Activated naive CD8-positive, alpha-beta T cell treated with anti-CD3 and anti-CD28 coated beads, Interleukin-2, amount 10 ng/mL, durations not matched to agents 7 days and 5 days (primary cell): Measurements from ENCODE around the gene LRRC17. TPM values are rescaled to one million over a fixed set of nuclear protein-coding genes. Genes with fewer than 3 reads are reported as not detected.

Experiments
- ATAC-seq: fragments of 150-1000 bp; cut with Tn5 transposase; one replicate; pipeline ENCODE4 v1.10.0; 2021; ENCODE audit warnings: low read depth, moderate library complexity
- POLR2A ChIA-PET: fragments of 350-600 bp; sonication (Branson Sonifier 250); formaldehyde crosslinking; loops from one replicate; lab custom pipeline; 2021; ENCODE audit warnings: antibody characterized with exemption; lab: Charles Lee
- DNase-seq: peaks from one replicate; pipeline ENCODE4 v3.0.0; 2021
- H3K27ac Mint-ChIP-seq: one replicate; pipeline ENCODE4 v1.8.0; 2022; ENCODE audit warnings: mild to moderate bottlenecking, mixed read lengths
- H3K27me3 Mint-ChIP-seq: one replicate; pipeline ENCODE4 v1.8.0; 2022; ENCODE audit warnings: mild to moderate bottlenecking, moderate library complexity, mixed read lengths
- H3K36me3 Mint-ChIP-seq: one replicate; pipeline ENCODE4 v1.8.0; 2021; ENCODE audit warnings: mild to moderate bottlenecking, mixed read lengths
- H3K4me1 Mint-ChIP-seq: one replicate; pipeline ENCODE4 v1.8.0; 2021; ENCODE audit warnings: mixed read lengths
- H3K4me3 Mint-ChIP-seq: one replicate; pipeline ENCODE4 v1.8.0; 2022; ENCODE audit warnings: mild to moderate bottlenecking, moderate library complexity, mixed read lengths
- H3K9me3 Mint-ChIP-seq: one replicate; pipeline ENCODE4 v1.8.0; 2021; ENCODE audit warnings: mixed read lengths
- total RNA-seq, 2 experiments: library from RNA; stranded (reverse); gene quantifications; one replicate each; pipeline ENCODE4 v1.2.3, GENCODE V29; 2021

Gene LRRC17
- total RNA-seq, 2 experiments from 2014 or later = not detected

DNA sequence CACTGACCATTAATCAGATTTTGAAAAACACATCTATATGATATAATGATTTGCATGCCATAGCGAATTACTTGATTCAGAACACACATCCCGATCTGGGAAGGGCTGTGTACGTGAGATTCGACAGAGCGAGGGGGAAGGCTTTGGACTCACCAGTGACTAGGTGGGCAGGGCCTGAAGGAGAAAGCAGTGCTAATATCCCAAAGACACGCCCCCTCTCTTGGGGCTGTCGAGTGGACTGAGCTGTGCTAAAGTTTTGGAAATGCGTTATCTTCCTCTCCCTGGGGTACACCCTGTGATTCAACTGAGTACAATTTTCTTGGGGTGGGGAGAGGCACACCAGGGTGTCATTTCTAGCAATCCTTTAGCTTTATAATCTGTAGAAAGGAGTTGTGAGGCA, 1.8 kb downstream of the LRRC17 start:
- Mint-ChIP-seq H3K9me3 (no peaks in the 10 kb centered on the region), H3K27me3 (no peaks in the 10 kb centered on the region), H3K4me3 (no peak overlapping the region), H3K36me3 (no peaks in the 10 kb centered on the region), H3K4me1 (peaks cover 5% of the 10 kb centered on the region), H3K27ac (no peak overlapping the region)
- POLR2A ChIA-PET = no interaction called here
- ATAC-seq (no peak), DNase-seq (no peak)

DNA sequence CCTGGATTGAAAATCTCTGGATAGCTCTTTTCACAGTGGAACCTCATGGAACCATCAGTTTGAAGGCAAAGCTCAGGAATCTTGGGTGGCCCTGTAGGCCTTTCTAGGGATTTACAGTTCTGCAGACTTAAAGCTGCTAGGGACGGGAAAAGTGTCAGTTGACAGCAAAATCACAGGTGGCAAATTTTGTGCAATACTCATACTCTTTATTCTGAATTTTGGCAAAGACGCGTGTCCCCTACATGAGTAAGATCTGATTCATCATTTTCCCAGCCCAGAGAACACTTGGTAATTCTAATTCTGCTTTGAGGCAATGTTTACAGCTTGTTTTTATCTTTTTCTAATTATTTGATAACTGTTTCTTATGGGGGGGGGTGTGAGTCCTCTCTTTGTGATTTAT, 3.6 kb downstream of the LRRC17 start:
- Mint-ChIP-seq H3K4me3 (no peak overlapping the region), H3K36me3 (no peaks in the 10 kb centered on the region), H3K9me3 (no peaks in the 10 kb centered on the region), H3K4me1 (peaks cover 5% of the 10 kb centered on the region), H3K27ac (no peak overlapping the region), H3K27me3 (no peaks in the 10 kb centered on the region)
- no peak for ATAC-seq
- POLR2A ChIA-PET = no interaction called here
- DNase-seq = no peak

DNA sequence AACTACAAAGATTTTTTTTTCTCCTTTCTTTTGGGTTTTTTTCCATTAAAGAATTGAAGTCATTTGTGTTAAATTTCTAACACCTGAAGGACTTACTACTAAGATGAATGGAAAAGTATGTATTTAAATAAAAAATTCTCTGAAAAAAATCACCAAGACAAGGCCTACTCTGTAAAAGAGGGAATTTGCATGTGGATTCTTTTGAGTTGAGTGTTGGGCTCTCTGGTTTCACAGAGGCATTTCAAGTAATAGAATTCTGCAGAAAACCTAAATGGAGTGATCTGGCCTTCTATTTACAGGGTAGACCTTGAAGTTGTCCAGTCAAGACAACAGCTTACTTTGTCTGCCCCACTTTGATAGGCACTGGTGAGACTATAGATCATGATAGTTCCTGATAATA, 4.1 kb downstream of the LRRC17 start:
- POLR2A ChIA-PET = no interaction called here
- Mint-ChIP-seq H3K27me3 (no peaks in the 10 kb centered on the region), H3K36me3 (no peaks in the 10 kb centered on the region), H3K4me3 (no peak overlapping the region), H3K9me3 (no peaks in the 10 kb centered on the region), H3K27ac (no peak overlapping the region), H3K4me1 (peaks cover 5% of the 10 kb centered on the region)
- DNase-seq = no peak
- no peak for ATAC-seq

DNA sequence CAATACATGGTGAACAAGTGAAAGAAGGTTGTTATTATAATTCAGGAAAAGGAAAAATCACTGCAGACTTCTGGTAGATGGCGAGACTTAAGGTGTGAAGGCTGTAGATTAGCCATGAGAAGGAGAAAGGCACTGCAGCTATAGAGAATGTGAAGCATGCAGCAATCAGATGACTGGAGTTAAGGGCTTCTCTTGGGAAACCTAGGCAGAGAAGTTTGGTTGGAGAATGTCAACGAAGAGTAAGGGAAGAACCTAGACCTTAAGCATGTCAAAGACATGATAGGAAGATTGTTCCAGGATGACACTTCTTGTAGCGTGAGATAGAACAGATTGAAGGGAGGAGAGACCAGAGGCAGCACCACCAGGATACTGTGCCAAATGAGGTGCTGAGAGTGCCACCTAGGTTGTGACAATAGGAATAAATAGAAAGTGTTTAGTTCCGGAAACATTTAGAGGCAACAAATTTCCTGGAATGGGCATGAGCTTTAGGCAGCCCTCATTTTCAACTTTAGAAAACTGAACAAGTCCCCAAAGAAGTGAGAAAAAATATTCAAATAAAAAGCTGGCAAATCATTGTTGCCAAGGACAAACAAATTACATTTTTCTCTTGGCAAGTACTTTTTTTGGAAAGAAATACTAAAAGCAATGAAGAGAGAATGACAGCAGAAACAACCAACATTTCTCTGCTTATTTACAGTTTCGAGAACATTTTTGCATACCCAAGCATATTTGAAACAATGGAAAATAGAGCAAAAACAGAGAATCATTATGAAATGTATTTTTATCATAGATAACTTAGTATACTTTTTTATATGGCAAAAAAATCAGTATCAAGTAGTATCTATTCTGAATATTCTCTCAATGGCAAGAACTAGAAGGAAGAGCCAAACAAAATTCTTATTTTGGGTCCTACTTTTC, 4.9 kb downstream of the LRRC17 start:
- no peak overlapping the region for H3K27ac Mint-ChIP-seq
- H3K9me3 Mint-ChIP-seq = no peaks in the 10 kb centered on the region
- H3K27me3 Mint-ChIP-seq = no peaks in the 10 kb centered on the region
- ATAC-seq = no peak
- no peak for DNase-seq
- no peaks in the 10 kb centered on the region for H3K36me3 Mint-ChIP-seq
- POLR2A ChIA-PET = no interaction called here
- no peak overlapping the region for H3K4me3 Mint-ChIP-seq
- peaks cover 3% of the 10 kb centered on the region for H3K4me1 Mint-ChIP-seq

DNA sequence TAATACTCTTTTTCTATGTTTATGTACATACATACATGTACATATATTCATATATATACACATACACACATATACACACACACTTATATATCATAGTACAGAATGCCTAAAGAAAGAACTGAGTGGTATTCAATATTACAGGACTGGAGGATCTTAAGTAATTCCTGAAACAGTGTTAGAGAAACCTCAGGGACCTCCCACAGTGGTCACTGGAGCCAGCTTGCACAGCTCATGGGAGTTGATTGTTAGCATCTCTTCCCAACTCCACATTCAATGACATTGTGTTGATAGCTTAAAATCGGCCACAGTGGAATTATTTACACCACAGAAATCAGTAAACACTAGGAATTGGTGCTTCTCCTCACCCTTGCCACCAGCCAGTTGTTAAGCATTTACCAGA, 6.0 kb downstream of the LRRC17 start:
- Mint-ChIP-seq H3K4me1 (no peaks in the 10 kb centered on the region), H3K27me3 (no peaks in the 10 kb centered on the region), H3K9me3 (no peaks in the 10 kb centered on the region), H3K4me3 (no peak overlapping the region), H3K36me3 (no peaks in the 10 kb centered on the region), H3K27ac (no peak overlapping the region)
- no peak for DNase-seq
- ATAC-seq = no peak
- POLR2A ChIA-PET = no interaction called here

GRCh38 chr7:102925976-102926782, 13.4 kb downstream of the LRRC17 start:
- DNase-seq (no peak), ATAC-seq (no peak)
- Mint-ChIP-seq H3K4me1 (no peaks in the 10 kb centered on the region), H3K27ac (no peak overlapping the region), H3K27me3 (no peaks in the 10 kb centered on the region), H3K9me3 (no peaks in the 10 kb centered on the region), H3K4me3 (no peak overlapping the region), H3K36me3 (no peaks in the 10 kb centered on the region)
- POLR2A ChIA-PET = no interaction called here

- H3K4me1 Mint-ChIP-seq = no peaks in the 10 kb centered on the region
- H3K4me3 Mint-ChIP-seq = no peak overlapping the region
- POLR2A ChIA-PET = no interaction called here
- no peaks in the 10 kb centered on the region for H3K27me3 Mint-ChIP-seq
- ATAC-seq = no peak
- H3K9me3 Mint-ChIP-seq = no peaks in the 10 kb centered on the region
- H3K36me3 Mint-ChIP-seq = no peaks in the 10 kb centered on the region
- H3K27ac Mint-ChIP-seq = no peak overlapping the region
- no peak for DNase-seq
Measured at GRCh38 chr7:102926783-102927140, 14.0 kb downstream of the LRRC17 start.

DNA sequence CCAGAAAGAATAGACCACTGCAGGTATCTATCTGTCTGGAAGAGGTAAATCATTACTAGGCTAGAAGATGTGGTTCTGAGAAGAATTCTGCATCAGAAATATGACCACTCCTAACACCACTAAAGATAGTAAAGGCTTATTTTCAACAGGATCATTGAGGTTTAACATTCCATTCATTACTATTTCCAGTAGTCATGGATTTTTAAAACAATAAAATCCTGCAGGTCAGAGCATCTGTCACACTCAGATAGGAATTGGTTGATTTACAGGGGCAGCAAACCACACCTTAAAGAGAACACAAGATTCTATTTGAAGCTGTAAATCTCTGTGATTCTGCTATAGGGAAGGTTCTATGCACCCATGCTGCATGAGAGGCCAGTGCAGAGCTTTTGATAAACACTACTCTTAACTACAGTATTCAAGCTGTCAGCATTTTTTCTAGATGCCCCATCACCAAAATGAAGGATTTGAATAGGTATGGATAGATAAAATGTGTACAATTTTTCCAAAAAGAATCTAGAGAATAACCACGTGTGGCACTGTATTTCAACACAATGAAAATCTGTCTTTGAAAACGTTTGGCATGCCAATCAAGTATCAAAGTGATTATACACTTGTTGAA, 14.6 kb downstream of the LRRC17 start:
- Mint-ChIP-seq H3K36me3 (no peaks in the 10 kb centered on the region), H3K4me3 (no peak overlapping the region), H3K9me3 (no peaks in the 10 kb centered on the region), H3K27me3 (no peaks in the 10 kb centered on the region), H3K4me1 (no peaks in the 10 kb centered on the region), H3K27ac (no peak overlapping the region)
- DNase-seq (no peak), ATAC-seq (no peak)
- POLR2A ChIA-PET = no interaction called here

DNA sequence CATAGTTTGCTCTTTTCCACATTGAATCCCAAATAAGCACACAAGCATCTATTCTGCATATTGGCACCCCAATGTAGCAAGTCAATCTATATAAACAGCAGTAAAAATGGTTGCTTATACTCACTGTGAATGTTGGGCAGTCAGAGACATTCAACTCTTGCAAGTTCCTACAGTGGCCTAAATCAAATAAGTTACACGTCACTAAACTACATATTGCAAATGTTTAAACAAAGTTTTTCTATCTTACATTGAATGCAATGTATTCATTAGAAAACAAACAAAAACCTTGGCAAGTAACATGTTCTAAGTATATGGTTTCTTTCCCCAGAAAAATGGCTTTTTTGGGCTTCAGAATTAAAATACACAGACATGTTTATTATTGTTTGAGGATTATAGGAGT, 19.0 kb downstream of the LRRC17 start:
- ATAC-seq (no peak), DNase-seq (no peak)
- H3K4me1 Mint-ChIP-seq = no peaks in the 10 kb centered on the region
- POLR2A ChIA-PET = no interaction called here
- no peaks in the 10 kb centered on the region for H3K36me3 Mint-ChIP-seq
- H3K27ac Mint-ChIP-seq = no peak overlapping the region
- H3K9me3 Mint-ChIP-seq = no peaks in the 10 kb centered on the region
- H3K4me3 Mint-ChIP-seq = no peak overlapping the region
- no peaks in the 10 kb centered on the region for H3K27me3 Mint-ChIP-seq

- Mint-ChIP-seq H3K9me3 (no peaks in the 10 kb centered on the region), H3K4me3 (no peak overlapping the region), H3K27me3 (no peaks in the 10 kb centered on the region), H3K36me3 (no peaks in the 10 kb centered on the region), H3K4me1 (no peaks in the 10 kb centered on the region), H3K27ac (no peak overlapping the region)
- ATAC-seq (no peak), DNase-seq (no peak)
- POLR2A ChIA-PET = no interaction called here
Measured at GRCh38 chr7:102933763-102934162, 21.0 kb downstream of the LRRC17 start.

- H3K36me3 Mint-ChIP-seq = no peaks in the 10 kb centered on the region
- no peaks in the 10 kb centered on the region for H3K9me3 Mint-ChIP-seq
- H3K27ac Mint-ChIP-seq = no peak overlapping the region
- H3K4me1 Mint-ChIP-seq = no peaks in the 10 kb centered on the region
- H3K27me3 Mint-ChIP-seq = no peaks in the 10 kb centered on the region
- H3K4me3 Mint-ChIP-seq = no peak overlapping the region
- DNase-seq (no peak), ATAC-seq (no peak)
- POLR2A ChIA-PET = no interaction called here
Measured at GRCh38 chr7:102934239-102934638, 21.4 kb downstream of the LRRC17 start.

DNA sequence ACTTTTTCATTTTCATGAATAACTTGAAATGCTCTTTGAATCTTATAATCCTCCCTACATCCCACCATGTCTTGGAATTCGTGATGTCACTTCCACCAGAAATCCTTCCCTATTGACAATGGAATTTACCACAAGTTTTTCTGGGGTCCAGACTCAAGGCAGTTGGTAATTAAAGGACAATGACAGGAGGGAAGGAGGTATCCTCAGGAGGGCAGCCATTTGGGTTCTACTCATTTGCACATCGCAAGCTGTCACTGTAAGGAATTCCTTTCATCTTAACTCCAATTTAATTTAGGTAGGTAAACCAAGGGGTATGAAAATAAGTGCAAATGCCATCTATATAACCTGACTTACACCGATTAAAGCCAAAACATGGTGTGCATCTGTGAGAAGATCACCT, 21.9 kb downstream of the LRRC17 start:
- Mint-ChIP-seq H3K36me3 (no peaks in the 10 kb centered on the region), H3K4me3 (no peak overlapping the region), H3K4me1 (no peaks in the 10 kb centered on the region), H3K27me3 (no peaks in the 10 kb centered on the region), H3K27ac (no peak overlapping the region), H3K9me3 (no peaks in the 10 kb centered on the region)
- DNase-seq = no peak
- POLR2A ChIA-PET = no interaction called here
- no peak for ATAC-seq

GRCh38 chr7:102935450-102936115, 22.8 kb downstream of the LRRC17 start:
- Mint-ChIP-seq H3K27me3 (no peaks in the 10 kb centered on the region), H3K36me3 (no peaks in the 10 kb centered on the region), H3K27ac (no peak overlapping the region), H3K4me3 (no peak overlapping the region), H3K4me1 (no peaks in the 10 kb centered on the region), H3K9me3 (no peaks in the 10 kb centered on the region)
- ATAC-seq = no peak
- DNase-seq = no peak
- POLR2A ChIA-PET = no interaction called here
